Tibial nerve (tissue), 4 donors: ENCODE measurements around the gene GXYLT2. TPM values are rescaled to one million over a fixed set of nuclear protein-coding genes. Genes with fewer than 3 reads are reported as not detected.
"Not testable (repeated sequence)": the region's sequence is repeated elsewhere in the genome, so short reads cannot be mapped to it uniquely, and the experiment has no call there.

Experiments
- DNase-seq, 2 donors: peaks; one replicate each; pipeline ENCODE4 v3.0.0-alpha.2; 2019; ENCODE audit warnings: low spot score in 2 of 2
- H3K27ac ChIP-seq, 4 donors: fragments of 200-600 bp; sonication (generic) in 3 of 4; one replicate each; pipeline ENCODE4 v1.5.1; 2017 to 2019; ENCODE audit warnings: mild to moderate bottlenecking in 1 of 4
- H3K27me3 ChIP-seq, 2 donors: fragments of 200-600 bp; sonication (generic) in 1 of 2; one replicate each; pipeline versions ENCODE4 v1.5.1 to v1.6.0; 2017 to 2019
- H3K36me3 ChIP-seq, 3 donors: fragments of 200-600 bp; sonication (generic); one replicate each; pipeline ENCODE4 v1.5.1; 2018 to 2019
- H3K4me1 ChIP-seq, 4 donors: fragments of 200-600 bp; sonication (generic) in 3 of 4; one replicate each; pipeline ENCODE4 v1.5.1; 2017 to 2019
- H3K4me3 ChIP-seq, 4 donors: fragments of 200-600 bp; sonication (generic) in 3 of 4; one replicate each; pipeline ENCODE4 v1.5.1; 2017 to 2019; ENCODE audit warnings: mild to moderate bottlenecking in 1 of 4, moderate library complexity in 1 of 4
- H3K9me3 ChIP-seq, 4 donors: fragments of 200-600 bp; sonication (generic) in 3 of 4; one replicate each; pipeline ENCODE4 v1.5.1; 2017 to 2019
- EP300 ChIP-seq, 2 donors: sonication (generic); formaldehyde crosslinking; IDR thresholded peaks; one replicate each; pipeline ENCODE4 v1.6.1; 2017; ENCODE audit warnings: antibody characterized with exemption in 2 of 2, mild to moderate bottlenecking in 1 of 2
- POLR2A ChIP-seq, 2 donors: fragments of 450-650 bp; IDR thresholded peaks; one replicate each; pipeline ENCODE4 v1.6.1; 2017; ENCODE audit warnings: antibody characterized with exemption in 2 of 2, mild to moderate bottlenecking in 2 of 2, moderate library complexity in 2 of 2
- WGBS, 2 donors: methylation state at CpG; one replicate each; pipeline ENCODE4 v1.1.5; 2018; 5-methylcytosine and 5-hydroxymethylcytosine counted together
- total RNA-seq, 4 donors: library from RNA; depleted of rRNA; stranded (reverse); fragments of >200 nt; gene quantifications; one replicate each; pipeline ENCODE4 v1.1.0, GENCODE V29; 2016
- TF ChIP-seq, protein P1 (sequence below), 5 experiments: fragments of 200-600 bp in 3 of 5; fragments of 450-650 bp in 2 of 5; sonication (generic) in 3 of 5; IDR thresholded peaks; one replicate each; pipeline ENCODE4 v1.5.1; 2016 to 2019; ENCODE audit warnings: antibody characterized with exemption in 5 of 5, mild to moderate bottlenecking in 3 of 5, moderate library complexity in 2 of 5

Gene GXYLT2
- total RNA-seq, 4 donors from 2014 or later = 16.7 to 33.6 (median 22.0) TPM

- H3K27me3 ChIP-seq = no peaks in the 10 kb centered on the region
- peak overlapping the region in 2 of 4 donors; percentile 98 to 99 for H3K27ac ChIP-seq
- no peak for DNase-seq
- no peak for TF ChIP-seq POLR2A (IDR thresholded peaks at IDR 0.05)
- TF ChIP-seq, protein P1, sequence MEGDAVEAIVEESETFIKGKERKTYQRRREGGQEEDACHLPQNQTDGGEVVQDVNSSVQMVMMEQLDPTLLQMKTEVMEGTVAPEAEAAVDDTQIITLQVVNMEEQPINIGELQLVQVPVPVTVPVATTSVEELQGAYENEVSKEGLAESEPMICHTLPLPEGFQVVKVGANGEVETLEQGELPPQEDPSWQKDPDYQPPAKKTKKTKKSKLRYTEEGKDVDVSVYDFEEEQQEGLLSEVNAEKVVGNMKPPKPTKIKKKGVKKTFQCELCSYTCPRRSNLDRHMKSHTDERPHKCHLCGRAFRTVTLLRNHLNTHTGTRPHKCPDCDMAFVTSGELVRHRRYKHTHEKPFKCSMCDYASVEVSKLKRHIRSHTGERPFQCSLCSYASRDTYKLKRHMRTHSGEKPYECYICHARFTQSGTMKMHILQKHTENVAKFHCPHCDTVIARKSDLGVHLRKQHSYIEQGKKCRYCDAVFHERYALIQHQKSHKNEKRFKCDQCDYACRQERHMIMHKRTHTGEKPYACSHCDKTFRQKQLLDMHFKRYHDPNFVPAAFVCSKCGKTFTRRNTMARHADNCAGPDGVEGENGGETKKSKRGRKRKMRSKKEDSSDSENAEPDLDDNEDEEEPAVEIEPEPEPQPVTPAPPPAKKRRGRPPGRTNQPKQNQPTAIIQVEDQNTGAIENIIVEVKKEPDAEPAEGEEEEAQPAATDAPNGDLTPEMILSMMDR (IDR thresholded peaks at IDR 0.05) = no peak
- TF ChIP-seq EP300 (IDR thresholded peaks at IDR 0.05) = no peak
- peaks cover 0 to 11% (median 0%) of the 10 kb centered on the region in 3 donors for H3K36me3 ChIP-seq
- peak overlapping the region in 1 of 4 donors; percentile 95 for H3K4me3 ChIP-seq
- H3K4me1 ChIP-seq = peaks cover 0 to 78% (median 29%) of the 10 kb centered on the region in 4 donors
- 34 to 49% methylated on average over 2 of the region's 2 CpGs for WGBS, 2 donors
- no peaks in the 10 kb centered on the region for H3K9me3 ChIP-seq
Observed at GRCh38 chr3:72999951-73000350, 112.1 kb downstream of the GXYLT2 start.

DNA sequence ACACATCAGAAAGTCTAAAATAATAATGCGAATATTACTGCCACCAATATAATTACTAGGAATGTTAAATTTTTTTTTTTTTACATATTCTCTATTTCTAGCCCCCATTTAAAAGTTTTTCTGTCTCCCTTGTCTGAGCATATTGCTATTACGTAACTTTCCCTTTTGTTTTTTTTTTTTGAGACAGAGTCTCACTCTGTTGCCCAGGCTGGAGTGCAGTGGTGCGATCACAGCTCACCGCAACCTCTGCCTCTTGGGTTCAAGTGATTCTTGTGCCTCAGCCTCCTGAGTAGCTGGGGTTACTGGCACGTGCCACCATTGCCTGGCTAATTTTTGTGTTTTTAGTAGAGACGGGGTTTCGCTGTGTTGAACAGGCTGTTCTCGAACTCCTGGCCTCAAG, 115.2 kb downstream of the GXYLT2 start:
- H3K27me3 ChIP-seq, DNase-seq, H3K4me3 ChIP-seq, H3K9me3 ChIP-seq: not testable (repeated sequence)
- peaks cover 0 to 40% (median 0%) of the 10 kb centered on the region in 3 donors for H3K36me3 ChIP-seq
- H3K27ac ChIP-seq = peak overlapping the region in 2 of 4 donors; percentile 54 to 58
- peaks cover 0 to 82% (median 28%) of the 10 kb centered on the region in 4 donors for H3K4me1 ChIP-seq
- 61 to 88% methylated on average over 8 of the region's 8 CpGs for WGBS, 2 donors

DNA sequence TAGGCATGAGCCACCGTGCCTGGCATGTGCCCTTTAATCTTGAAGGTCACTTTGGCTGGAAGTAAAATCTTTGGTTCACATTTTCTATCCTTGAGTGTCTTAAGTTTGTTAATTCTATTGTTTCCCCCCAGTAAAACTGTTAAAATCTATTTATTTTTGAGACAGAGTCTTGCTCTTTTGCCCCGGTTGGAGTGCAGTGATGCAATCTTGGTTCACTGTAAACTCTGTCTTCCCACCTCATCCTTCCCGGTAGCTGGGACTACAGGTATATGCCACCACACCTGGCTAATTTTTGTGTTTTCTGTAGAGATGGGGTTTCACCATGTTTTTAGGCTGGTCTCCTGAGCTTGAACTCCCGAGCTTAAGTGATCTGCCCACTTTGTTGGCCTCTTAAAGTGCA, 116.5 kb downstream of the GXYLT2 start:
- TF ChIP-seq EP300 (IDR thresholded peaks at IDR 0.05) = no peak
- WGBS, 2 donors = 67 to 79% methylated on average over 4 of the region's 4 CpGs
- DNase-seq = no peak
- H3K4me1 ChIP-seq = peaks cover 0 to 82% (median 19%) of the 10 kb centered on the region in 4 donors
- H3K9me3 ChIP-seq = no peaks in the 10 kb centered on the region
- peaks cover 0 to 40% (median 0%) of the 10 kb centered on the region in 3 donors for H3K36me3 ChIP-seq
- H3K4me3 ChIP-seq = no peak overlapping the region
- H3K27ac ChIP-seq = no peak overlapping the region
- no peaks in the 10 kb centered on the region for H3K27me3 ChIP-seq

- 51 to 60% methylated on average over 6 of the region's 6 CpGs for WGBS, 2 donors
- Histone ChIP-seq H3K9me3 (no peaks in the 10 kb centered on the region), H3K27me3 (no peaks in the 10 kb centered on the region), H3K4me3 (no peak overlapping the region), H3K36me3 (peaks cover 0 to 43% (median 0%) of the 10 kb centered on the region in 3 donors), H3K27ac (no peak overlapping the region), H3K4me1 (peaks cover 0 to 73% (median 18%) of the 10 kb centered on the region in 4 donors)
- no peak for TF ChIP-seq EP300 (IDR thresholded peaks at IDR 0.05)
- no peak for TF ChIP-seq POLR2A (IDR thresholded peaks at IDR 0.05)
- TF ChIP-seq, protein P1 (IDR thresholded peaks at IDR 0.05) = no peak
- no peak for DNase-seq
Observed at GRCh38 chr3:73007992-73008712, 120.3 kb downstream of the GXYLT2 start.

GRCh38 chr3:73009008-73009407, 121.2 kb downstream of the GXYLT2 start:
- 65 to 70% methylated on average over 4 of the region's 4 CpGs for WGBS, 2 donors
- H3K4me1 ChIP-seq = peaks cover 0 to 73% (median 17%) of the 10 kb centered on the region in 4 donors

DNA sequence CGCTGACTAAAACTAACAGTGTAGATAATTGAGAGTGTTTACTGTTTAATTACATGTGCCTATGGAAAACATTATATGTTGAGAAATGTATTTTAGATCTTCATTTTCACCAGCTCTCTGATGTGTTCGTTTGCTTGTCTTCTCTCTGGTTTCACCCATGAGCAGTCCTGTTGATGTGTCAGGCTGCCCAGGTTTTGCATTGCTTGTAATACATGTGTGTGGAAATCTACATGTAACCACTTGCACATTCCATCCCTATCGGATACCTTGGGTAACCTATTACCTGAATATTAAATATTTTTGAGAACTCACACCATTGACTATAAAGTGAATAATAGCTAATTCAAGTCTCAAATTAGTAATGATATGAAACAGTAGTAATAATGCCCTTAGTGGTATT, 121.9 kb downstream of the GXYLT2 start:
- 69 to 75% methylated on average over 3 of the region's 3 CpGs for WGBS, 2 donors
- no peaks in the 10 kb centered on the region for H3K9me3 ChIP-seq
- no peaks in the 10 kb centered on the region for H3K27me3 ChIP-seq
- no peak overlapping the region for H3K4me3 ChIP-seq
- TF ChIP-seq, protein P1 (IDR thresholded peaks at IDR 0.05) = no peak
- no peak for TF ChIP-seq POLR2A (IDR thresholded peaks at IDR 0.05)
- TF ChIP-seq EP300 (IDR thresholded peaks at IDR 0.05) = no peak
- peak overlapping the region in 1 of 4 donors; percentile 18 for H3K27ac ChIP-seq
- H3K4me1 ChIP-seq = peaks cover 0 to 76% (median 17%) of the 10 kb centered on the region in 4 donors
- no peak for DNase-seq
- peaks cover 0 to 43% (median 0%) of the 10 kb centered on the region in 3 donors for H3K36me3 ChIP-seq

More at GRCh38 chr3:73009008-73009407, 121.2 kb downstream of the GXYLT2 start:
- Histone ChIP-seq H3K27me3 (no peaks in the 10 kb centered on the region), H3K4me3 (no peak overlapping the region), H3K9me3 (no peaks in the 10 kb centered on the region), H3K27ac (no peak overlapping the region), H3K36me3 (peaks cover 0 to 43% (median 0%) of the 10 kb centered on the region in 3 donors)
- no peak for DNase-seq
- TF ChIP-seq, protein P1 (IDR thresholded peaks at IDR 0.05) = no peak
- no peak for TF ChIP-seq POLR2A (IDR thresholded peaks at IDR 0.05)
- no peak for TF ChIP-seq EP300 (IDR thresholded peaks at IDR 0.05)
